ENCODE data around the gene PKNOX2.

The PKNOX2 gene

GRCh38 chr11:125177543-125177942 is 13.0 kb downstream of the PKNOX2 start:
- TF ChIP-seq CTCF (IDR thresholded peaks at IDR 0.05; ENCODE audit: low read depth, low read length, missing control alignments), result no peak
- no peak overlapping the region for H3K4me3 ChIP-seq (ENCODE audit: low read depth, low read length)
- no peak for DNase-seq (ENCODE audit: low read depth)

- H3K4me3 ChIP-seq (ENCODE audit: low read depth, low read length), result no peak overlapping the region
- TF ChIP-seq CTCF (IDR thresholded peaks at IDR 0.05; ENCODE audit: low read depth, low read length, missing control alignments), result no peak
- no peak for DNase-seq (ENCODE audit: low read depth)
These were observed 14.8 kb downstream of the PKNOX2 start for GRCh38 chr11:125179346-125179745.

- no peak for DNase-seq (ENCODE audit: low read depth)
- no peak for TF ChIP-seq CTCF (IDR thresholded peaks at IDR 0.05; ENCODE audit: low read depth, low read length, missing control alignments)
These were observed 15.3 kb downstream of the PKNOX2 start for GRCh38 chr11:125179895-125180294.

GRCh38 chr11:125180413-125181305 is 16.1 kb downstream of the PKNOX2 start:
- no peak for TF ChIP-seq CTCF (IDR thresholded peaks at IDR 0.05; ENCODE audit: low read depth, low read length, missing control alignments)
- H3K4me3 ChIP-seq (ENCODE audit: low read depth, low read length), result no peak overlapping the region
- no peak for DNase-seq (ENCODE audit: low read depth)

More at GRCh38 chr11:125179895-125180294, 15.3 kb downstream of the PKNOX2 start:
- no peak overlapping the region for H3K4me3 ChIP-seq (ENCODE audit: low read depth, low read length)

- DNase-seq (ENCODE audit: low read depth), result no peak
- H3K4me3 ChIP-seq (ENCODE audit: low read depth, low read length), result no peak overlapping the region
- no peak for TF ChIP-seq CTCF (IDR thresholded peaks at IDR 0.05; ENCODE audit: low read depth, low read length, missing control alignments)
These were observed 18.0 kb downstream of the PKNOX2 start for GRCh38 chr11:125182573-125182972.

GRCh38 chr11:125183641-125184040 is 19.1 kb downstream of the PKNOX2 start:
- no peak overlapping the region for H3K4me3 ChIP-seq (ENCODE audit: low read depth, low read length)
- TF ChIP-seq CTCF (IDR thresholded peaks at IDR 0.05; ENCODE audit: low read depth, low read length, missing control alignments), result no peak
- no peak for DNase-seq (ENCODE audit: low read depth)

GRCh38 chr11:125188021-125188420 is 23.5 kb downstream of the PKNOX2 start:
- no peak for TF ChIP-seq CTCF (IDR thresholded peaks at IDR 0.05; ENCODE audit: low read depth, low read length, missing control alignments)
- DNase-seq (ENCODE audit: low read depth), result no peak
- H3K4me3 ChIP-seq (ENCODE audit: low read depth, low read length), result no peak overlapping the region
